Esophagus squamous epithelium (tissue), 4 donors: ENCODE results near the gene NDUFB7.

ENCODE experiments used
- POLR2A ChIP-seq, 4 donors: fragments of 450-650 bp; IDR thresholded peaks; one replicate each; pipeline ENCODE4 v1.6.1; 2017; ENCODE audit warnings: antibody characterized with exemption in 4 of 4, mild to moderate bottlenecking in 4 of 4, moderate library complexity in 3 of 4
- TF ChIP-seq, protein P1 (sequence below), 6 experiments: fragments of 450-650 bp in 4 of 6; fragments of 200-600 bp in 2 of 6; sonication (generic) in 2 of 6; IDR thresholded peaks; one replicate each; pipeline ENCODE4 v1.5.1; 2016 to 2019; ENCODE audit warnings: antibody characterized with exemption in 6 of 6, mild to moderate bottlenecking in 4 of 6, moderate library complexity in 4 of 6

DNA sequence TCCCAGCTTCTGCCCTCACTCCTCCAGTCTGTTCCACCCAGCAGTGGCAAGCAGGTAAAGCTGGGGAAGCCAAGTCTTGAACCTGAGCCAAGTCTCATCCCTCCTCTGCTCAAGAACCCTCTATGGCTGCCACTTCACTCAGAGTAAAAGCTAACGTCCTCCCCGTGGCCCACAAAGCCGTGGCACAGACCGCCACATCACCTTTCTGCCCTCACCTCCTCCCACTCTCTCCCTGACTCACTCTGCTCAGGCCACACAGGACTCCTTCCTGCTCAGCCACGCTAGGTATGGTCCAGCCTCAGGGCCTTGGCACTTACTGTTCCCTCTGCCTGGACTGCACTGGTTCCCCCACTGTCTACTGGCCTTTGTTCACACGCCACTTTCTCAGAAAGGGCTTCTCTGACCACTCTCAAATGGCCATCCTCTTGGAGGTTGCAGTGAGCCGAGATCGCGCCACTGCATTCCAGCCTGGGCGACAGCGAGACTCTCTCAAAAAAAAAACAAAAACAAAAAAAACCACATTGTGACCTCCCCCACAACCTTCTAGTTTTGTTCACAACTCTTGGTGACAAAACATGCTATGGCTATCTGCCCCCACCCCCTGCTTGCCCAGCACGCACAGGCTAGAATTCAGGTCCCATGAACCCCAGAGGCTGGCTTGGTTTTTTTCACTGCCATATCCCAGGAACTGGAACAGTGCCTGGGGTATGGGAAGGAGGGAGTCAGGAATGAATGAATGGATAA, 15.8 kb downstream of the NDUFB7 start:
- TF ChIP-seq, protein P1, sequence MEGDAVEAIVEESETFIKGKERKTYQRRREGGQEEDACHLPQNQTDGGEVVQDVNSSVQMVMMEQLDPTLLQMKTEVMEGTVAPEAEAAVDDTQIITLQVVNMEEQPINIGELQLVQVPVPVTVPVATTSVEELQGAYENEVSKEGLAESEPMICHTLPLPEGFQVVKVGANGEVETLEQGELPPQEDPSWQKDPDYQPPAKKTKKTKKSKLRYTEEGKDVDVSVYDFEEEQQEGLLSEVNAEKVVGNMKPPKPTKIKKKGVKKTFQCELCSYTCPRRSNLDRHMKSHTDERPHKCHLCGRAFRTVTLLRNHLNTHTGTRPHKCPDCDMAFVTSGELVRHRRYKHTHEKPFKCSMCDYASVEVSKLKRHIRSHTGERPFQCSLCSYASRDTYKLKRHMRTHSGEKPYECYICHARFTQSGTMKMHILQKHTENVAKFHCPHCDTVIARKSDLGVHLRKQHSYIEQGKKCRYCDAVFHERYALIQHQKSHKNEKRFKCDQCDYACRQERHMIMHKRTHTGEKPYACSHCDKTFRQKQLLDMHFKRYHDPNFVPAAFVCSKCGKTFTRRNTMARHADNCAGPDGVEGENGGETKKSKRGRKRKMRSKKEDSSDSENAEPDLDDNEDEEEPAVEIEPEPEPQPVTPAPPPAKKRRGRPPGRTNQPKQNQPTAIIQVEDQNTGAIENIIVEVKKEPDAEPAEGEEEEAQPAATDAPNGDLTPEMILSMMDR (IDR thresholded peaks at IDR 0.05): no peak
- TF ChIP-seq POLR2A (IDR thresholded peaks at IDR 0.05): no peak
